Astrocyte of the spinal cord (primary cell): ENCODE measurements around the gene CCKAR.

Experiments
- DNase-seq: peaks from one replicate; pipeline ENCODE4 v3.0.0; 2011; ENCODE audit warnings: low read depth, low spot score
- H3K4me3 ChIP-seq: 2 replicates; pipeline ENCODE4 v1.5.1; 2011; ENCODE audit warnings: low read depth, mild to moderate bottlenecking, low read length, moderate library complexity
- in situ Hi-C: cut with HindIII; loops from 2 replicates; pipeline ENCODE4 v1.10.0; 2017; ENCODE audit warnings: low sequenced_read_pairs
- TF ChIP-seq, protein P1 (sequence below): IDR thresholded peaks from 2 replicates; pipeline ENCODE4 v1.5.1; 2012; ENCODE audit warnings: low read depth, mild to moderate bottlenecking, low read length, inconsistent platforms

CCKAR gene

DNA sequence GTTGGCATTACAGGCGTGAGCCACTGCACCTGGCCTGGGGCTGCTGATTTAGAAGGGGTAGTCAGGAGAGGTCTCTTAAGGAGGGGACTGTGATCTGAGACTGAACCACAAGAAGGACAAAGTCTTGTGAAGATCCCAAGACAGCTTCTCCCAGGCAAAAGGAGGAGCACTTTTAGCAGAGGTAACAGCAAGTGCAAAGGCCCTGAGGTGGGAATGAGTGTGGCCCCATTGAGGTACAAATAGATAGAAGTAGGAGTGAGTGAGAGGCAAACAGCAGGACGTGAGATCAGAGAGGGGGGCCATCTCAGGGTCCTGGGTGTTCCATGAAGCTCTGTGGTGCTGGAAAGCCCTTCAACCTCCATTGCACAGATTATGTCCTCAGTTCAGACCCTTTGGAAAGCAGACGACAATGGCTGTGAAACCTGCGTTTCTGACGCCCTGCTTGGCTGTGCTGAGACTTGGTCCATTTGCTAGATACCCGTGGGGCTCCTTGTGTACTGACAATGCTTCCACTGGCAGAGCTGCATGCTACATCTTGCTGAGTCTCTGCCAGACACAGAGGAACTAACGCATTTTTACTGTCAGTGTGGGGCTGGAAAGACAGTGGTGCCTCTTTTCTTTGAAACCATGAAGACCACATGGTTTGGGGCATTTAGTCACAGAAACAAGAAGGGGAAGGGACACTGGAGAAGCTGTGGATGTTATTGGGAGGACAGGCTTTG is 1.3 kb upstream of the CCKAR start:
- in situ Hi-C loops = no loop called here
- no peak for DNase-seq
- TF ChIP-seq, protein P1, sequence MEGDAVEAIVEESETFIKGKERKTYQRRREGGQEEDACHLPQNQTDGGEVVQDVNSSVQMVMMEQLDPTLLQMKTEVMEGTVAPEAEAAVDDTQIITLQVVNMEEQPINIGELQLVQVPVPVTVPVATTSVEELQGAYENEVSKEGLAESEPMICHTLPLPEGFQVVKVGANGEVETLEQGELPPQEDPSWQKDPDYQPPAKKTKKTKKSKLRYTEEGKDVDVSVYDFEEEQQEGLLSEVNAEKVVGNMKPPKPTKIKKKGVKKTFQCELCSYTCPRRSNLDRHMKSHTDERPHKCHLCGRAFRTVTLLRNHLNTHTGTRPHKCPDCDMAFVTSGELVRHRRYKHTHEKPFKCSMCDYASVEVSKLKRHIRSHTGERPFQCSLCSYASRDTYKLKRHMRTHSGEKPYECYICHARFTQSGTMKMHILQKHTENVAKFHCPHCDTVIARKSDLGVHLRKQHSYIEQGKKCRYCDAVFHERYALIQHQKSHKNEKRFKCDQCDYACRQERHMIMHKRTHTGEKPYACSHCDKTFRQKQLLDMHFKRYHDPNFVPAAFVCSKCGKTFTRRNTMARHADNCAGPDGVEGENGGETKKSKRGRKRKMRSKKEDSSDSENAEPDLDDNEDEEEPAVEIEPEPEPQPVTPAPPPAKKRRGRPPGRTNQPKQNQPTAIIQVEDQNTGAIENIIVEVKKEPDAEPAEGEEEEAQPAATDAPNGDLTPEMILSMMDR = no peak
- no peak overlapping the region for H3K4me3 ChIP-seq

DNA sequence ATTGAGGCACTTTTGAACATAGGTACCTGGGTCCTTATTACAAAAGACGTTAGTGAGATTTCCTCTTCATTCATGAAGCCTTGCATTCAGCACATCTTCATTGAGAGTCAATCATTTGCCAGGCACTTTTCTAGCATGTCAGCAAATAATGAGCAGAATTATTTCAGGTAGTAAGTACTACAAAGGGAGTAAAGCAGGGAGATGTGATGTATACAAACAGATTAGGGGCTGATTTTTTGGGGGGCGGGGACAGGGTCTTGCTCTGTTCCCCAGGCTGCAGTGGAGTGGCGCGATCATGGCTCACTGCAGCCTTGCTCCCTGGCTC is 638 bp upstream of the CCKAR start:
- H3K4me3 ChIP-seq = no peak overlapping the region
- DNase-seq = no peak
- TF ChIP-seq, protein P1 = no peak
- in situ Hi-C loops = no loop called here

DNA sequence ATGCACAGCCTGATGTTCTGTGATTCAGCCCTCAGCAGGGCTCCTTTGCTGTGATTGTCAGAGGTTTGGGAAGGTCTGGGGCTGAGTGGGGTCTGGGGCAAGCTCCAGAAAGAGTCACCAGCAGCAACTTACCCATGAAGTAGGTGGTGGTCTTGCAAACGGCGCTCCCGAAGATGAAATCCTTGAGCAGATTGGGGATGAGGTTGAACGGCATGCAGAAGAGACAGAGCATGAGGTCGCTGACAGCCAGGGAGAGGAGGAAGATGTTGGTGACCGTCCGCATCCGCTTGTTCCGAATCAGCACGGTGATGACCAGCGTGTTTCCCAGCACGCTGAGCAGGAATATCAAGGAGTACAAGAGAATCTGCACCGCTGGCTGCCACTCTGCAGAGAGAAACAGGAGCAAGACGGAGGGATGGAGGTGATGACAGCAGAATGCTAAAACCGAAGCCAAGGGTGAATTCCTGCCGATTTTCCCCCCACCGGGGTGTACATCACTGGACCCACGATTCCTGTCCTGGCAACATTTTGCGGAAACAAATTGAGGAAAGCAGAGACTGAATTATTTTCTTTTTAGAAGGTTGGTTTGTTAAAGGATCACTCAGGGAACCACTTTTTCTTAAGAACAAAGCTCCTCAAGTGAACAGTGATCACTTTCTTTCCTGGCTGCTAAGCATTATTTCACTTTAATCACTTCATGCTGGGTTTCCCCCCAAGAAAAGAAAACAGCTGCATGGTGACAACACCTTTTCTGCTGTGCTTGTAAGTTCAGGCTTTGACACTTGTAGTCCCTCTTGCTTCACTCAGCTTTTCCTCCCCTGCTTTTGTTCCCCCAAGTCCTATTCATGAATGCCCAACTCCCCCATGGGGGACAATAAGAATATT is 941 bp downstream of the CCKAR start:
- no peak for DNase-seq
- TF ChIP-seq, protein P1 = no peak
- in situ Hi-C loops = no loop called here
- no peak overlapping the region for H3K4me3 ChIP-seq

DNA sequence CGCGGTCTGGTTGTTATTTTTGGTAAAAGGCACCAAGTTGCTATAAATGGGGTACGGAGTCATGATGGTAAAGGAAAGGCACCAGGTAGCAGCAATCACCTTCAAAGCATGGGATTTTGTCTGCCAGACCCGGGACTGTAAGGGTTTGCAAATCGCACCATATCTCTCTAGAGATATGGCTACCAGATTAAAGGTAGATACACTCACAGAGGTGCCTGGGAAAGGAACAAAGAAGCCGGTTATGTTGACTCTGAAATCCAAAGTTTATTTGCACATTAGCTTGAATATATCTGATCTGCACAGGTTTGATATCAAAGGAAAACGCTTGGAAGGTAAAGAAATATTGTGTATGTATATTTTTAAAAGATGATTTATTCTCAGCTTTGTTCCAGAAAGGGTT is 4.6 kb downstream of the CCKAR start:
- in situ Hi-C loops = no loop called here
- TF ChIP-seq, protein P1 = no peak

DNA sequence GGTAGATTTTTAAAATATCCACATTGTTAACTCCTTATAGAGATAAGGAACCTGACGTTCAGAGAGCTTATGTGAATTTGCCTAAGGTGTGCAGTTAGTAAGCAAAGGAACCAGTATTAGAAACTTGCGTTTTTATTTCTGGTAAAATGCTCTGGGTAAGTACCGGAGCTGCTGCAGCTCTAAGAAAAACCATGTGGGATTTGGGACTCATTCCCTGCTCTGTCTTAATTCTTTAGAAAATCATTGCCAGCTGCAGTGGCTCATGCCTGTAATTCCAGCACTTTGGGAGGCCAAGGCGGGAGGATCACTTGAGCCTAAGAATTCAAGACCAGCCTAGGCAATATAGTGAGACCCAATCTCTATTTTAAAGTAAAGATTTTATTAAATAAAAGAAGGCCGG is 5.8 kb downstream of the CCKAR start:
- DNase-seq = no peak
- no peak overlapping the region for H3K4me3 ChIP-seq
- in situ Hi-C loops = no loop called here
- TF ChIP-seq, protein P1 = no peak

More for the DNA sequence above, 4.6 kb downstream of the CCKAR start:
- no peak overlapping the region for H3K4me3 ChIP-seq
- no peak for DNase-seq

DNA sequence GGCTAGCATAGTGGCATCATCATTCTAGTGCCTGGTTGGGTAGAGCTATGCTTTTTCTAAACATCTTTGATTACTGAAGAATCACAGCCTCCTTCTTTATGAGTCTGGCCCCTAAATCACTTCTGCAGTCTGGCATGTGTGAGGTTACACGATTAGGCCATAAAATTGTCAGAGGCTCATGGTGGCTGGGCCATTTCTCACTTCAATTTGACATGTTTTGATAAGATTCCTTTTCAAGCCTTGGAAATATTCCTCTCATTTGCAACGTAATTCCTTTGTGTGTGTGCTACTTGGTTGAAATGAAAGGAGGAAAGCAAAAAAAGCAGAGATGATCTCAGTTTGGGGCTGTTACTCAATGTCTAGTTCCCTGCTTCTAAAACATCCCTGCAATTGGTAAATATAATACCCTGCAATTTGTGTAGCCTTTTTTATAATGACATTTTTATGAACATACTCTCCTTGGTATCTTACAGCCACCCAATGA is 6.2 kb downstream of the CCKAR start:
- H3K4me3 ChIP-seq = no peak overlapping the region
- DNase-seq = no peak
- TF ChIP-seq, protein P1 = no peak
- in situ Hi-C loops = no loop called here
